GM21576 (cell line): ENCODE measurements around the gene FAM72C.
"Not testable (repeated sequence)": the region's sequence is repeated elsewhere in the genome, so short reads cannot be mapped to it uniquely, and the experiment has no call there.

Experiments used
- ATAC-seq: cut with Tn5 transposase; IDR thresholded peaks from one replicate; pipeline ENCODE4 v1.9.1; 2021; ENCODE audit warnings: mild to moderate bottlenecking, moderate library complexity; ENCODE audit not compliant: unreplicated experiment

Gene FAM72C

DNA sequence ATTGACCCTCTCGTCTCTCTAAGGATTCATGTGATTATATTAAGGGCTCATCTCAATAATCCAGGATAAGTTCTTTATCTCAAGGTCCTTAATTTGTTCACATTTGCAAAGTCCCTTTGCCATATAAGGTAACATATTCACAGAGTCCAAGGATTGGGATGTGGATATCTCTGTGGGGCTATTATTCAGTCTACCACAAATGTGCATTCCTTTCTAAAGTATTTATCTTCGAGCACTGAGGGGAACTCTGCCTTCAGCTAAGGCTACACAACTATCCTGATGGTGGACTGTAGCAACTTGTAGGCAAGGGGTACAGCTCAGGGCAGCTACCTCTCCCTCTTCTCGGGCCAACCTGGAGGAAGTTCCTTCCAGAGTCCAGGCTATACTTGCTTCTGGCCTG, 53.2 kb downstream of the FAM72C start:
- not testable (repeated sequence) for ATAC-seq

DNA sequence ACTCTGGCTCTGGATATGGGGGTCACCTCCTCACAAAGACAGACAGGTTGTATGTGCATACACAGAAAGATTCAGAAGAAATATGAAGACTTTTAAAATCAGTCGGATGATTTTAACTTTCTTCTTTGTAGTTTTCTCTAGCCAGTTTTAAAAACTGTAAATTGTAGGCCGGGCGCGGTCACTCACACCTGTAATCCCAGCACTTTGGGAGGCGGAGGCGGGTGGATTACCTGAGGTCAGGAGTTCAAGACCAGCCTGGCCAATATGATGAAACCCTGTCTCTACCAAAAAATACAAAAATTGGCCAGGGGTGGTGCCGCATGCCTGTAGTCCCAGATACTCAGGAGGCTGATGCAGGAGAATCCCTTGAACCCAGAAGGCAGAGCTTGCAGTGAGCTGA, 58.1 kb downstream of the FAM72C start:
- not testable (repeated sequence) for ATAC-seq
